Suprapubic skin (tissue), 4 donors: ENCODE data around the gene TMEM179.

Experiments
- CTCF ChIP-seq, 2 donors: fragments of 200-600 bp in 1 of 2; fragments of 450-650 bp in 1 of 2; sonication (generic) in 1 of 2; IDR thresholded peaks; one replicate each; pipeline ENCODE4 v1.5.1; 2016 to 2019; ENCODE audit warnings: antibody characterized with exemption in 2 of 2, mild to moderate bottlenecking in 1 of 2, moderate library complexity in 1 of 2
- EP300 ChIP-seq: sonication (generic); formaldehyde crosslinking; IDR thresholded peaks from one replicate; pipeline ENCODE4 v1.6.1; 2017; ENCODE audit warnings: antibody characterized with exemption
- POLR2A ChIP-seq, 2 donors: fragments of 450-650 bp; IDR thresholded peaks; one replicate each; pipeline ENCODE4 v1.6.1; 2017; ENCODE audit warnings: antibody characterized with exemption in 2 of 2, mild to moderate bottlenecking in 2 of 2, moderate library complexity in 2 of 2
- POLR2AphosphoS5 ChIP-seq, 3 donors: sonication (generic); formaldehyde crosslinking; IDR thresholded peaks; one replicate each; pipeline ENCODE4 v1.6.1; 2017; ENCODE audit warnings: antibody characterized with exemption in 3 of 3

- no peak for TF ChIP-seq CTCF (IDR thresholded peaks at IDR 0.05)
- no peak for TF ChIP-seq EP300
- TF ChIP-seq POLR2AphosphoS5 (IDR thresholded peaks at IDR 0.05): no peak
- no peak for TF ChIP-seq POLR2A (IDR thresholded peaks at IDR 0.05)
Observed at GRCh38 chr14:104576970-104577332, 27.6 kb downstream of the TMEM179 start.
